Uterus (tissue), 2 donors: ENCODE measurements around the gene PARP6.

ENCODE experiments used
- CTCF ChIP-seq, 4 experiments: fragments of 200-600 bp in 2 of 4; fragments of 450-650 bp in 2 of 4; sonication (generic) in 2 of 4; IDR thresholded peaks; one replicate each; pipeline ENCODE4 v1.5.1; 2016 to 2019; ENCODE audit warnings: antibody characterized with exemption in 4 of 4, mild to moderate bottlenecking in 2 of 4, moderate library complexity in 1 of 4
- POLR2A ChIP-seq, 2 donors: fragments of 450-650 bp; IDR thresholded peaks; one replicate each; pipeline ENCODE4 v1.6.1; 2016; ENCODE audit warnings: antibody characterized with exemption in 2 of 2, mild to moderate bottlenecking in 1 of 2, moderate library complexity in 1 of 2

- TF ChIP-seq CTCF (IDR thresholded peaks at IDR 0.05) (peak; percentile 77 to 90 (median 82)), POLR2A (IDR thresholded peaks at IDR 0.05) (peak; percentile 59 to 83)
Measured at GRCh38 chr15:72272213-72272996, at the start of gene PARP6.
